GM21423 (cell line): ENCODE results near the gene SYNE1.
"Not testable (repeated sequence)": the region's sequence is repeated elsewhere in the genome, so short reads cannot be mapped to it uniquely, and the experiment has no call there.

ENCODE experiments used
- ATAC-seq: cut with Tn5 transposase; IDR thresholded peaks from one replicate; pipeline ENCODE4 v1.9.1; 2021; ENCODE audit warnings: mild to moderate bottlenecking, moderate library complexity; ENCODE audit not compliant: unreplicated experiment

SYNE1 gene, protein sequence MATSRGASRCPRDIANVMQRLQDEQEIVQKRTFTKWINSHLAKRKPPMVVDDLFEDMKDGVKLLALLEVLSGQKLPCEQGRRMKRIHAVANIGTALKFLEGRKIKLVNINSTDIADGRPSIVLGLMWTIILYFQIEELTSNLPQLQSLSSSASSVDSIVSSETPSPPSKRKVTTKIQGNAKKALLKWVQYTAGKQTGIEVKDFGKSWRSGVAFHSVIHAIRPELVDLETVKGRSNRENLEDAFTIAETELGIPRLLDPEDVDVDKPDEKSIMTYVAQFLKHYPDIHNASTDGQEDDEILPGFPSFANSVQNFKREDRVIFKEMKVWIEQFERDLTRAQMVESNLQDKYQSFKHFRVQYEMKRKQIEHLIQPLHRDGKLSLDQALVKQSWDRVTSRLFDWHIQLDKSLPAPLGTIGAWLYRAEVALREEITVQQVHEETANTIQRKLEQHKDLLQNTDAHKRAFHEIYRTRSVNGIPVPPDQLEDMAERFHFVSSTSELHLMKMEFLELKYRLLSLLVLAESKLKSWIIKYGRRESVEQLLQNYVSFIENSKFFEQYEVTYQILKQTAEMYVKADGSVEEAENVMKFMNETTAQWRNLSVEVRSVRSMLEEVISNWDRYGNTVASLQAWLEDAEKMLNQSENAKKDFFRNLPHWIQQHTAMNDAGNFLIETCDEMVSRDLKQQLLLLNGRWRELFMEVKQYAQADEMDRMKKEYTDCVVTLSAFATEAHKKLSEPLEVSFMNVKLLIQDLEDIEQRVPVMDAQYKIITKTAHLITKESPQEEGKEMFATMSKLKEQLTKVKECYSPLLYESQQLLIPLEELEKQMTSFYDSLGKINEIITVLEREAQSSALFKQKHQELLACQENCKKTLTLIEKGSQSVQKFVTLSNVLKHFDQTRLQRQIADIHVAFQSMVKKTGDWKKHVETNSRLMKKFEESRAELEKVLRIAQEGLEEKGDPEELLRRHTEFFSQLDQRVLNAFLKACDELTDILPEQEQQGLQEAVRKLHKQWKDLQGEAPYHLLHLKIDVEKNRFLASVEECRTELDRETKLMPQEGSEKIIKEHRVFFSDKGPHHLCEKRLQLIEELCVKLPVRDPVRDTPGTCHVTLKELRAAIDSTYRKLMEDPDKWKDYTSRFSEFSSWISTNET (N-terminal part only)

DNA sequence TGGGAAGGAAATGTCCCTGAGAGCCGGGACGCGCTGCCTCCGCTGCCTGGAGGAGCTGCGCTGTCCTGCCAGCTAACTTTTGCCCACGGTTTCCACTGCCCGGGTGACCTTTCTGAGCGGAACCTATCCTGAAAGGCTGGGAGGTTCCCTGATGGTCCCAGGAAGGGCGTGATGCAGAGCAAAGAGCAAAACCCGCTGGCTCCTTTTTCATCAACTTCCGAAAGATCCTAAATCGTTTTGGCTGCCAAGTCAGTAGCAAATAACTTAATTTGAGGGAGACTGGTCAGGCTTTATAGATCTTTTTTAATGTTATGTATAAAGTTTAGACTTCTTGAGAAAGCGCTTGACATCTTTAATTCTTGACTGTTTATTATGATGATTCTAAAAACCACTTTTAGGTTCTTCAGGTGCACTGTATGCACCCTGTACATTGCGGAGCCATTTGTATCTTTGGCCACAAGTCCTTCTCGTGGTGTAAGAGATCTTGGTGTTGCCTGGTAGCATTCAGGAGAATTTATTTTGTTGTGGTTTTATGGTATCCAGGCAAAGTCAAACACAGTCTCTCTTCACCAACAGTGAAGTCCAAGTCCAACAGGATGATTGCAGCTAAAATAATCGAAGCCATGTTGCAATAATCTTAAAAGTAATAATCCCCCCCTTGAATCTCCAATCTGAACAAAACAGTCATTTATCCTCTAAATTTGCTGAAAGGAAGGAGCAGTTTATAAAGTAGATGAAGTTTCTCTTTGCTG, at the start of gene SYNE1:
Gene SYNE1, minus strand, starts transcription at position 67 of the 752 bp plus-strand sequence. CDS start 9,031 bp downstream, outside the sequence.
- ATAC-seq: no peak

DNA sequence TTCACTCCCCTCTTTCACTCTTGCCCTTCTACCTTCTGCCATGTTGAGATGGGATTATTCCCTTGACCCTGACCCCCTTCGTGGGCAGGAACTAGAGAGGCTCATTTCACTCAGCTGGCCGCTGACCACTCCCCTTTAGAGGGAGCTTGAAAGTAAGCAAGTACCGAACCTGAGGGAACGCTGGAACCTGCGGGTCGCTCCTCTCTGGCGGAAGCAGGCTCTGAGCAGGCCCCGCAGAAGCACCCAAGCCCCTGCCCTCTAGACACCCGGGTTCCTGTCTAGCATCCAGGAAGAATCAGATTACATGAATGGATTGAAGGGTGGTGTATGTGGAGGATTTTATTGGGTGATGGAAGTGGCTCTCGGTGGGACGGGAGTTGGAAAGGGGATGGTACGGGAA, 48.7 kb upstream of the SYNE1 start:
- no peak for ATAC-seq

DNA sequence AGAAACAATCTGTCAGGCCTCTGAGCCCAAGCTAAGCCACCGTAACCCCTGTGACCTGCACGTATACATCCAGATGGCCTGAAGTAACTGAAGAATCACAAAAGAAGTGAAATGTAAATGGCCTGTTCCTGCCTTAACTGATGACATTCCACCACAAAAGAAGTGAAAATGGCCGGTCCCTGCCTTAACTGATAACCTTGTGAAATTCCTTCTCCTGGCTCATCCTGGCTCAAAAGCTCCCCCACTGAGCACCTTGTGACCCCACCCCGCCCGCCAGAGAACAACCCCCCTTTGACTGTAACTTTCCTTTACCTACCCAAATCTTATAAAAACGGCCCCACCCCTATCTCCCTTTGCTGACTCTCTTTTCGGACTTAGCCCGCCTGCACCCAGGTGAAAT, 45.8 kb upstream of the SYNE1 start:
- not testable (repeated sequence) for ATAC-seq

DNA sequence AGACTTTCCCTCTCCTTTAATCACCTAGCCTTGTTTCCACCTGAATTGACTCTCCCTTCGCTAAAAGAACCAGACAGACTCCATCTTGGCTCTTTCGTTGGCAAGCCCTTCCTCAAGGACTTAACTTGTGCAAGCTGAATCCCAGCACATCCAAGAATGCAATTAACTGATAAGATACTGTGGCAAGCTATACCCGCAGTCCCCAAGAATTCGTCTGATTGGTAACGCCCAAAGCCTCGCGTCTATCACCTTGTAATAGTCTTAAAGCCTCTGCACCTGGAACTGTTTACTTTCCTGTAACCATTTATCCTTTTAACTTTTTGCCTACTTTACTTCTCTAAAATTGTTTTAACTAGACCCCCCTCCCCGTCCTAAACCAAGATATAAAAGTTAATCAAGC, 45.0 kb upstream of the SYNE1 start:
- no peak for ATAC-seq

DNA sequence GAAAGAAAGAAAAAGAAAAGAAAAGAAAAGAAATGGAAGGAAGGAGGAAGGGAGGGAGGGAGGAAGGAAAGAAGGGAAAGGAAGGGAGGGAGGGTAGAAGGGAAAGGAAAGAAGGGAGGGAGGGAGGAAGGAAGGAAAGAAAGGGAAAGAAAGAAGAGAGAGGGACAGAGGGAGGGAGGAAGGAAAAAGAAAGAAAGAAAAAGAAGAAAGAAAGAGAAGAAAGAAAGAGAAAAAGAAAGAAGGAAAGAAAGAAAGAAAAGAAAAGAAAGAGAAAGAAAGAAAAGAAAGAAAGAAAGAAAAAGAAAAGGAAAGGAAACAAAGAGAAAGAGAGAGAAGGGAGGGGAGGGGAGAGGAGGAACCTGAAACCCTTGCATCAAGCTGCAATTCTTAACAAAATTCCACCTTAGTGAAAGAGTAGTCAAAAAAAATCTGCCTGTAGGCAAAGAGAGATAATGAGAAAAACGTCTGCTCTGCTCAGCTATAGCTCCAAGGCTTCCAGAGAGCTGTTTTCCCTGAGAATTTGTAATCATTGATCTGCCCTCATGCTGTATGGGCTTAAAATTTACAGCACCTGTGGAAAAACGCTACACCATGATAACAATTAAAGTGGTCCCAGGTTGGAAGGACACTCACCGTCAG, 43.8 kb upstream of the SYNE1 start:
- no peak for ATAC-seq

DNA sequence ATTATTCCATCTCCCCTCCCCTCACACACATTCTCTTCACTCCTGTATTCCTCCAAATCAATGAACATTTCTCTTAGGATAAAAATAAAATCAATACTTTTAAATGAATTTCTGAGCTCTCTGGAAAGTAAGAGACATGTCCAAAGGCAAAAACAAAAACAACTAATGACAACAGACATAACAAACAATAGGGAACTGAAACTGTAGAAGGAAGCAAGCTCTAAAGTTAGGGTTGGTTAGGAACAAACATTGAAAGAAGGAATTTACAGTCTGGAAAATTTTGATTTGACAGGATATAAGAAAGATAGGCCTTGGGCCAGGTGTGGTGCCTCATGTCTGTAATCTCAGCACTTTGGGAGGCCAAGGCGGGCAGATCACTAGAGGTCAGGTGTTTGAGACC, 43.0 kb upstream of the SYNE1 start:
- ATAC-seq: no peak

DNA sequence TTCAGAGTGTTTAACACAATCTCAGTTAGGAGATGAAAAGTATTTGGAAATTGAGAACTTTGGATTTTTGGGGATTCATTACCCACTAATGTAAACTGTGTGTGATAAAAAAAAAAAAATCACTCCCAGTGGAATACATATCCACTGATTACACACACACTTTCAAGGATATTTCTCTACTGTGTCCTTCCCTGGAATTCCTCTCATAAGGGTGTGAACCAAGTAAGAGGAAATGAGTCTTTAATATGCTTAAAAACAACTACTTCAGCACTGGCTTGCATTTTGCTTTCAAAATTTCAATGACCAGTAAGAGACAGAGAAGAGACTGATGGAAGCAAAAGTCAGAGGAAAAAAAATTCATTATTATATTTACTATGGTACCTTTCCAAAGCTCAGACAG, 36.1 kb upstream of the SYNE1 start:
- ATAC-seq: no peak

DNA sequence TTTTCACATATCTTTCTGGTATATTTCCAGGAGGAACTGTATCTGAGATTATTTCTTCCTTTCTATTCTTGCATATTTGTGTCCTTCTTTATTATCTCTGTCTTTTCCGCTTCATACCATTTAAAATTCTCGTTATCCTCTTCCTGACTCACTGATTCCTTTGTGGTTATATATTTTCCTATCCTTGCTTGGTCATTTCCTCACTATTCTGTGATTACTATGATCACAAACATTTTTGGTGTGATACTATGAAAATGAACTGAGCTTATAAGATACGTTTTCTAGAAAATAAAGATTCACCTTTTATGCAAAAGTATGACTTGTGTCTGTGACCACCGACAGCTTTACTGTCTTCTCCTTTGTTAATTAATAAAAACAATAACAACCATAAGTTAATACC, 34.0 kb upstream of the SYNE1 start:
- ATAC-seq: no peak

DNA sequence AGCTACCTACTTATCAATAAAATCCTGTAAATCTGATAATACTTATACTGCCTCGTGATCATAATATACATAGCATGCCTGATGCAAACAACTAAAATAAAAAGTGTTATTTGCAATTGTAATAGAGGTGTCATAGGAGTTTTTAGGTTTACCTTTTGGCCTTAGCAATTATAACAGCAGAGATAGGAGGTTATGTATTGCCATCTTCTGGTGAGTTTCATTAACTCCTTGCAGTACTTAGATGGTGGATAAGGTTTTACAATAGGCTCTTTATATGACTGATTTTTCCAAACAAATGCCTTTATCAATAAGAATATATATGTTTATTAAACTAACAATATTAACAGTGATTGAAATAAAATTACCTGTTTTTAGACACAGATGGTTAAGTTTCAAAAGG, 32.7 kb upstream of the SYNE1 start:
- no peak for ATAC-seq

DNA sequence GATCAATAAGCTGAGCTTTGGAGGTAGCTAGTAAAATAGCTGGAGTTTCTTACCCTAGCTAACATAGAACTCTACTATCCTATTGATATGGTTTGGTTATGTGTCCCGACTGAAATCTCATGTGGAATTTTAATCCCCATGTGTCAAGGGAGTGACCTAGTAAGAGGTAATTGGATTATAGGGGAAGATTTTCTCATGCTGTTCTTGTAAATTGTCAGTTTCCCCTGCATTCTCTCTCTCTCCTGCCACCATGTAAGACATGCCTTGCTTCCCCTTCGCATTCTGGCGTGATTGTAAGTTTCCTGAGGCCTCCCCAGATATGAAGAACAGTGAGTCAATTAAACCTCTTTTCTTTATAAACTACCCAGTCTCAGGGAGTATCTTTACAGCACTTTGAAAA, 24.6 kb upstream of the SYNE1 start:
- no peak for ATAC-seq

DNA sequence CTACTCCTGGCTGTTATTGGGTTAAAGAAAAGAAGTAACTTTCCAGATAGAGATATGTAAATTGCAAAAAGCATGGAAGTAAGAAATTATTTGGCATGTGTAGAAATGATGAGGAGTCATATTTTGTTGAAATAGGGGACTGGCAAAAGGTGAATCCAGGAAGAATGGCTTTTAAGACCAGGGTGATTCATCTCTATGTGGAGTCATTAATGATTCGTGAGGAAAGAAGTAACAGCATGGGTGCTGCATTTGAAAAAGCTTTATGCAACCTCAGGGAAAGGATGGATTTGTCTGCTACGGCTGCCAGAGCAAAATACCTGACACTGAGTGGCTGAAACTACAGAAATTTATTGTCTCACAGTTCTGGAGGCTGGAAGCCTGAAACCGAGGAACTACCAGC, 14.8 kb upstream of the SYNE1 start:
- no peak for ATAC-seq

DNA sequence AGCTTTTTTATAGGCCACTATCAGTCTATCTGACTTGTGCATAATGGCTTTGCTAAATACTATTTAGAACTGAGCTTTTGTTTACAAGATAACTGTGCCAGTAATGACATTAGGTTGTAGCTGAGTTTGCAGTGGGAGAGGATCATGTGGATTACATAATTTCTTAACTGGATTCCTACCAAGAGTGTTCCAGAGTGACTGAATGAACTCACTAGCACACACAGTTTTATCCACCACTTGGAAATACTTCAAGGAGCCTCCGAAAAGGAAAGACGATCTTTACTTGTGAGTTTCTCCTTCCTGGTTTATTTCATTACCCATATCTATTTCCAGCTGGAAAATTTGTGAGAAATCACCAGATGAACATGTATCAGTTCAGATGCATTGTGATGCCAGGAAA, 10.9 kb upstream of the SYNE1 start:
- no peak for ATAC-seq

DNA sequence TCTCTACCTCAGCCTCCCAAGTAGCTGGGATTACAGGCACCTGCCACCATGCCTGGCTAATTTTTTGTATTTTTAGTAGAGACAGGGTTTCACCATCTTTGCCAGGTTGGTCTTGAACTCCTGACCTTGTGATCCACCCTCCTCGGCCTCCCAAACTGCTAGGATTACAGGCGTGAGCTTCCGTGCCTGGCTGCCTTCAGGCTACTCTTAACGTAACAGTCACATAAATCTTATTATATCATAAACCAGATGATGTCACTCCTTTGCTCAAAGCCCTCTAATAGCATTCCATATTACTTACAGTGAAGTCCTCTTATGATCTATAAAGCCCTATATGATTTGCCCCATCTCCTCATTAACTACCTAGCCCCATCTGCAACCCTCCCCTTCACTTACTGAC, 9.6 kb upstream of the SYNE1 start:
- ATAC-seq: not testable (repeated sequence)

DNA sequence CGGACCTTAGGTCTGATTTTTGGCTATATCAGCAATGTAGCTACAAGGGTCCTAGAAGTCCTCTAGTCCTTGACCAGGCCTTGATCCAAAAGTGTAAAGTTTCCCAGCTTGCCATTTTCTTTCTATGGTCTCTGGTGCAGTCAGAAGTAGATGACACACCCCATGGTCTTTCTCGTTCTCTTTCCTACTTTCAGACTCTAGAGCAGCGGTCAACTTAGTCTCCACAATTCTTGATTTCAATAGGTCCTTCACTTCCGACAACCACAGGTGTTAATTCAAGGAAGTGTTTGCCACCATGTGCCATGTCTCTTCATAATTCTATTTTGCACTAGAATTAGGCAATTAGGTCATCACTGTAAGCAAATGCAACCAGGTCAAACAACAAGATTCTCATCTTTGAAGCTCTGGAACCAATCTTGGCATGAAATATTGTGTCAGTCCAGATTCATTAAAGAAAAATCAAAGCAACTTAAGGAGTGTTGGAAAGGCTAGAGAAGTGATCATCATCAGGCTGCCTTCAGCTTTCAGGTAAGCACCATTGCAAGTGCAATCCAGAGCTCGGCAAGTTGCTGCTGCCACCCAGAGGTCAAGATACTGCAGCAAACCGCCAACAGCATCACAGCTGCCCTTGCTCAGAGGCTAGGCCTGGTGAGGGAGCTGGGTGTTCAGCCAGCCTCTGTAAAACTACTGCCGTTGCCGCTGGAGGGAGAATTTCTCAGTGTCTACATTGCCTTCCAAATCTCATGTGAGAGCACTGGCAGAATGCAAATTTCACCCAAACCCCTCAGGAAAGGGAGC, 5.6 kb upstream of the SYNE1 start:
- peak; percentile 86 for ATAC-seq

DNA sequence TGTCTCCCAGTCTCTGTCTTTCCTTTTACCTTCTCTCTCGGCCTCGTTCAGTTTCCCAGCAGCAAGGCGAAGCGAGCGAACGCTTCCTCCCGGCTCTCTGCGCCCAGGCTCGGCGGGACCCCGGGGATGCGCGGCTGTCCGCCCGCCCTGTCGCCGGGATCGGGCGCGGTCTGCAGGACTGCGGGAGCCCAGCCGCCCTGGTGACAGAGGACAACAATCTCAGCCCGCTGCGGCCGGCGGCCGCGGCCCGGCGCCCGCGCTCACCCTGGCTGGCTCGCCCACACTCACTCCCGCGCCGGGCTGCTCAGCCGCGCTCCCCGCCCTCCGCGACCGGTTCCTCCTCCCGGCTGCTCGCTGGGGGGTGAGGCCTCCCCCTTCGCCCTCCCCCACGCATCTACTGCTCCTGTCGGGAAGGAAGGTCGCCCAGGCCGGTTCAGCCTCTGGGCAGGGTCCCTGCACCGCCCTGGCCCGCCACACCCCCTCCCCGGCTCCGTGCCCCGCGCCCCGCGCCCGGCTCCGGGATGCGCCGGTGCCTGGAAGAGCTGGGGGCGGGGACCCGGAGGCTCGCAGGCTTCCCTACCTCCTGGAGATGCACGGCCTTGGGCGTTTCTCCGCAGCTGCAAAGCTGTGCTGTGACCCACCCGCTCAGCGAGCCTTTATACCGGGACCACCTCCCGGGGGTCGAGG, 410 bp downstream of the SYNE1 start:
- no peak for ATAC-seq

DNA sequence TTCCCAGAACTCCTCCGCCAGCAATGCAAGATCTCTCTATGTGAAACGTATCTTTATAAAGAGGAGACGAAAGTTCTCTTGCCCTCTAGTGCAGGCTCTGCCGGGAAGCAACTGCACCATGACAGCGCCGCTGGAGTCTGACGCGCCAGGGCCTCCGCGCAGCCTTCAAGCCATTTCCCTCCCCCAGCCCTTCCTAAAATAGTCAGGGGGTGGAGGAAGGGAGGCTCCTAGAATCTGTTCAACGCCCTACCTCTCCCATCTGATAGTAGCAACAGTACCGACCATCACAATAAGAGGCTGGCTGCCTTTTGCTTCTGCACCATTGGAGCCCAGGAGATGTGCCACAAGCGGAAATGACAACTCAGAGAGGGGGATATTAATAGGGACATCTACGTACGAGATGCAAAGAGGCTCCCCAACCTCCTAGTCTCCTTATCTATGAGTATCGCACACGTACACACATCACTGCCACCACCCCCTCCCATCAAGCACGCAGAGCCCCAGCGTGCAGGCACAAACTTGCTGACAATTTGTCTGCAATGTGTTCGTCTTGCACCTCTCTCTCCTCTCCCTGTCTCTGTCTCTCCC, 1.0 kb downstream of the SYNE1 start:
- no peak for ATAC-seq

DNA sequence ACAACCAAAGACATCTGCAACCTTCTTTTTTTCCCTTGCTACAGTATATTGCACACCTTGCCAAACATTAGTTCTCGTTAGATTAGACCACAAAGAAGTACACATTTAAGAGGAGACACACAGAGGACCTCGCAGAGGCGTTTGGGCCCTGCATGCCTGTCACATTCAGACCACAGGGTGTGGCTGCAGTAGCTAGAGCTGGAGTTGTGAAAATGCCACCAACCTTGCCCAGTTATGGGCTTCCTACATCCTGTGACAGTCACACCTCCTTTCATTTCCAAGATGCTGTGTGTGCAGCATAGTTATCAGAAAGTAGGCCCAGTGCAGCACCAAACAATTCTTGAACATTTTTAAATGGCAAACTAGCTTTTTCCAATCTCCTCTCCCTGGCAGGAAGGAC, 2.4 kb downstream of the SYNE1 start:
- no peak for ATAC-seq

DNA sequence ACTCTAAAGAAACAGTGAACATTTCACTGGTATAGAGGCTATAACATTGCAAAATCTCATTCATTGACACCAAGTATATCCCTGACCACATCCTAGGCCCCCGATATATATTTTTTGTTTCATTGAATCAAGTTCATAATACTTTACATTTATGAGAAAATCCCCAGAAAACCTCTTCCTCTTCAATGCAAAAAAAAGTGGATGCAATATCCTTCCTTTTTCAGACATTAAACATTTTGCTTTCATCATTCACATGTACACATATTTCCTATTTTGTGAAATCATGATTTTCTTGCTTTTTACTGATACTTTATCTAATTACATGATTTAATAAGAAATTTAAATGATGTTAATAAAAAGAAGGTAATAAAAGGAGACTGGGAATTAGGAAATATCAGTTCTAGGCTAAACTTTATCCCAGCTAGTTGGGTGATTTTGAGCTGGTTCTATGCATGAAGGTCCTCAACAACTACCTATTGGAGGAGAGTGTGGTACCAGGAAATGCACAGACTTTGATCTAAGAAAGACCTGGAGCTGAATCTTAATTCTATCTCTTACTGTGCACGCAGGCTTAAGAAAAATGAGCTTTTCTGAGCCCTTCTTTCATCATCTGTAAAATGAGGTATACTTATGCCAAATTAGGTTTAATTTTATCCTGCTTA, 4.9 kb downstream of the SYNE1 start:
- no peak for ATAC-seq
